Suppressor macrophage treated with lipopolysaccharide for 4 hours (primary cell): ENCODE results near the gene RBX1.
"Not testable (repeated sequence)": the region's sequence is repeated elsewhere in the genome, so short reads cannot be mapped to it uniquely, and the experiment has no call there.

Experiments
- DNase-seq: peaks from one replicate; pipeline ENCODE4 v3.0.0-alpha.2; 2020

Gene RBX1

DNA sequence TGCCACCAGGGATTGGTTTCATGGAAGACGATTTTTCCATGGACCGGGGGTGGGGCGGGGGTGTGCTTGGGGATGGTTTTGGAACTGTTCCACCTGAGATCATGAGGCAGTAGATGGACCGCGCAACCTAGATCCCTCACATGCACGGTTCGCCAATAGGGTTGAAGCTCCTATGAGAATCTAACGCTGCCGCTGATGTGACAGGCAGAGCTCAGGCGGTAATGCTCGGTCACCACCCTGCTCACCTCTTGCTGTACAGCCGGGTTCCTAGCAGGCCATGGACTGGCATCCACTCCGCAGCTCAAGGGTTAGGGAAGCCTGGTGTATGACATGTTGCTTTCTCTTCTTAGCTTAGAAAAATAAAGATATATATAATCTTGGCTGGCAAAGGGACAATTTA lies 22.0 kb downstream of the RBX1 start:
- no peak for DNase-seq

DNA sequence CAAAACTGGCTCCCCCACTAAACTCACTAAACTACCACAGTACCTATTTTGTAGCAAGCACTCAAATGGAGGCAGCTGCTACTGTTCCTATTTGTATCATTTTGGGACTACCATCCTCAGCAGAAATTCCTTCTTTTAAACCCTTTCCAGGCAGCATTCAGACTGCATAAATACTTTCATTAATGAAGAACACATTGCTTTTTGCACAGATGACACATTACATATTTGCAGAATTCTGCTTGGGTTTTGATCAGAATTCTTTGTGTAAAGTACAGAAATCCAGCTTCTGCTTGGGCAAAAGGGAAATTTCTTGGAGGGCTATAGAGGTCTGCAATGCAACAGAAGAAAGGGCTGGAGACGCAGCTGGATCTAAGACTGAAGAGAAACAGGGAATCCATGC lies 24.2 kb downstream of the RBX1 start:
- no peak for DNase-seq

GRCh38 chr22:40976866-40977700 lies 25.9 kb downstream of the RBX1 start:
- DNase-seq: no peak

GRCh38 chr22:40979198-40979597 lies 28.0 kb downstream of the RBX1 start:
- DNase-seq: no peak

DNA sequence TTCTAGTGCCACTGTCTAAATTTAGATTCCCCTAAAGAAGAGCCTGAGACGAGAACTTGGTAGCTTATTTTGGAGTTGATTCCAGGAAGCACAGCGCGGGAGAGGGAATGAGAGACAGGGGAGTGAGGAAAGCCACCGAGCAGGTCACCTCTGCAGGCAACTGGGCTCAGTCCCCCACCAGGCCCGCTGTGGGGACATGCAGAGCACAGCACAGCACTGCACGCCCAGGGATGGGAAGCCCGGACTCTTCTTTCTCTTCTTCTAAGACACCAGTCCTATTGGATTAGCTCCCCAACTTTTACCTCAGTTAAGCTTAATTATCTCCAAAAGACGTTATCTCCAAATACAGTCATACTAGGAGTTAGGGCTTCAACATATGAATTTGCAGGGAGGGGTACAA lies 28.7 kb downstream of the RBX1 start:
- no peak for DNase-seq

DNA sequence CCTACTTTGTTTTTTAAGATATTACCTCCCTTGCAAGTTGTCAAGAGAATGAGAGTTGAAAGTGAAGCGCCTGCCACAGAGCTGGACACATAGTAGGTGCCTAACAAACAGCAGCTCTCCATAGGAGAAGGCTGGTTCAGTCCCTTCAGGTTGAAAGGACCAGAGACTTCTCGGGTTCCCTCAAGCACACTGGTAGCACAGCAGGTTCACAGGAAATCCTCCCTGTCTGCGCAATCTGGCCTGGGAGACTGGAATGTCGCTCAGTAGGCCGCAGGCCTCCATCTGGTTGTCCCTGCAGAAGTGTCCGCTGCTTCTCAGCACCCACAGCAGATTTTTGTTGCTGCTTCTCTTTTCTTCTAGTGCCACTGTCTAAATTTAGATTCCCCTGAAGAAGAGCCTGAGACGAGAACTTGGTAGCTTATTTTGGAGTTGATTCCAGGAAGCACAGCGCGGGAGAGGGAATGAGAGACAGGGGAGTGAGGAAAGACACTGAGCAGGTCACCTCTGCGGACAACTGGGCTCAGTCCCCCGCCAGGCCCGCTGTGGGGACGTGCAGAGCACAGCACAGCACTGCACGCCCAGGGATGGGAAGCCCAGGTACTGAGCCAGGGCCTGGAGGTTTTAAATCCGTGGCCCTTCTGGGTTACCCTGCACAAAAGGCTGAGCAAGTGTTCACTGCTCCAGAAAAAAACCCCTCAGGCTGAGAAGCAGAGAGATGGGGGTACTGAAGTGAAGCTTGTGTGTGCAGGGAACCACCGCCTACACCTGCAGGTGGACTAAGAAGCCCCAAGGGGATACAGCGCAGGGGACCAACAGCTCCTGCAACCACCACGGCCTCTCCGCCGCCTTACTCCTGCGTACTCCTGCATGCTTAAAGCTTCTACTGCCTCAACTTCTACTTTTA lies 31.6 kb downstream of the RBX1 start:
- DNase-seq: no peak

- no peak for DNase-seq
Observed at GRCh38 chr22:40991298-40991697, 40.1 kb downstream of the RBX1 start.

- no peak for DNase-seq
Observed at GRCh38 chr22:40995821-40996220, 44.6 kb downstream of the RBX1 start.

DNA sequence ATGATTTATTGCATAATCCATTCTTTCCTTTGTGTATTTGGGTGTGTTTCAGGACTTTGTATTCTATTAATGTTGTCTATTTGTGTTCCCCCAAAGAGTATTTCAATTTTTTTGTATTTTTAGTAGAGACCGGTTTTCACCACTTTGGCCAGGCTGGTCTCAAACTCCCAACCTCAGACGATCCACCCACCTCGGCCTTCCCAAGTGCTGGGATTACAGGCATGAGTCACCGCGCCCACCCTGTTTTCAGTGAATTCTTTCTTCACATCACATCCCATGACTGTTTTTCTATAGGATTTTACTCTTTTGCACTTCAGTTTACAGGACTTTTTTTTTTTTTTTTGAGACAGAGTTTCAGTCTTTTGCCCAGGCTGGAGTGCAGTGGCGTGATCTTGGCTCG lies 46.3 kb downstream of the RBX1 start:
- DNase-seq: peak; percentile 5

GRCh38 chr22:41000040-41000565 lies 48.9 kb downstream of the RBX1 start:
- no peak for DNase-seq

DNA sequence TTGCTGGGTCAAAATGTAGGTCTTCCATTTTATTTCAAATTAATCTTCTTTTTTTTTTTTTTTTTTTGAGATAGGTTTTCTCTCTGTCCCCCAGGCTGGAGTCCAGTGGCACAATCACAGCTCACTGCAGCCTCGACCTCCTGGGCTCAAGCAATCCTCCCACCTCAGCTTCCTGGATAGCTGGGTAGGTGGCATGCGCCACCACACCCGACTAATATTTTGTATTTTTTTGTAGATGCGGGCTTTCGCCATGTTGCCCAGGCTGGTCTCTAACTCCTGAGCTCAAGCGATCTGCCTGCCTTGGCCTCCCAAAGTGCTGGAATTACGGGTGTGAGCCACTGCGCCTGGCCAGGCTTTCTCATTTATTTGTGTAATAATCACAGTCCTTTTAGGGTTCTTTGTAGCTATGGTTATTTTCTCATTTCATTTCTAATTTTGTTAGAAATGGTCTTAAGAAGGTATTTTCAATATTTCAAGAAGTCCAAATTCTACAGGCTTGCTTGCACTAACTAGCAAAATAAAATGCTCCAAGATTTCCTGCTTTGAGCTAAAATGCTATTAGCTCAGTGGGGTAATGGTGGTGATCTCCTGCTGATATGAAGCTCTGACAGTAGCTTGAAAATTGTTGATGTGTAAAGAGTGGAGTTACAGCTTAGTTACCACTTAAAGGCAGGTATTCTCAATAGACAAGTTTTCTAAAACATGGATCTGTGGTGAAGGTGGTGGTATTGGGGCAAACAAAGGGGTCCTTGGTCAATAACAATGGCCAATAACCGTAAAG lies 50.0 kb downstream of the RBX1 start:
- no peak for DNase-seq

- DNase-seq: no peak
Observed at GRCh38 chr22:41001722-41002122, 50.5 kb downstream of the RBX1 start.

DNA sequence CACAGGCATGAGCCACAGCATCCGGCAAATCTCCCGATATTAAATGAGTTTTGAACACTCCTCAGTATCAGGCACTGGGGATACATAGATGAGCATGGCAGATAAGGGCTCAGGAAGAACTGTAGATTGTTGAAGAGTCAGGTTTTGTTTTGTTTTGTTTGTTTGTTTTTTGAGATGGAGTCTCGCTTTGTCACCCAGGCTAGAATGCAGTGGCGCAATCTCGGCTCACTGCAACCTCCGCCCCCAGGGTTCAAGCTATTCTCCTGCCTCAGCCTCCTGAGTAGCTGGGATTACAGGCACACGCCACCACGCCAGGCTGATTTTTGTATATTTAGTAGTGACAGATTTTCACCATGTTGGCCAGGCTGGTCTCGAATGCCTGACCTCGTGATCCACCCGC lies 51.2 kb downstream of the RBX1 start:
- not testable (repeated sequence) for DNase-seq

DNA sequence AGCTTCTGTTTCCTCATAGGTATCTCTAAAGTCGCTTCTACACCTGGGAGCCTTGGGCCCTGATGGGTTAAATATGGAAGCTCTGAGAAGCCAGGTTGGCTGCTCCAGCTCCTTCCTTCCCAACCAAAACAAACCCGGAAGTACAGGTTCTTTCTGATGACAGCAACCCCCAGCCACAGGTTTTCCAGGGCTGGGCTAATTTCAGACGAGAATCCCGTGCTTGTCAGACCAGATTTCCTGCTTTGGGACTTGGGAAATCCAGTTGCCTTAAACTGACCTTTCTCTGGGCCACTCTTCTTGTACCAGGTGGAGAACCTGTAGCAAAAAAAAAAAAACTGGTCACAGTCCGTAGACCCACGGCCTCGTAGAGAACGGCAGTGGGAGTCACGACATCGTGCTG lies 51.9 kb downstream of the RBX1 start:
- no peak for DNase-seq

- no peak for DNase-seq
Observed at GRCh38 chr22:41003976-41004375, 52.8 kb downstream of the RBX1 start.

- peak; percentile 11 for DNase-seq
Observed at GRCh38 chr22:41009222-41009948, 58.2 kb downstream of the RBX1 start.

- no peak for DNase-seq
Observed at GRCh38 chr22:41015003-41015402, 63.8 kb downstream of the RBX1 start.

DNA sequence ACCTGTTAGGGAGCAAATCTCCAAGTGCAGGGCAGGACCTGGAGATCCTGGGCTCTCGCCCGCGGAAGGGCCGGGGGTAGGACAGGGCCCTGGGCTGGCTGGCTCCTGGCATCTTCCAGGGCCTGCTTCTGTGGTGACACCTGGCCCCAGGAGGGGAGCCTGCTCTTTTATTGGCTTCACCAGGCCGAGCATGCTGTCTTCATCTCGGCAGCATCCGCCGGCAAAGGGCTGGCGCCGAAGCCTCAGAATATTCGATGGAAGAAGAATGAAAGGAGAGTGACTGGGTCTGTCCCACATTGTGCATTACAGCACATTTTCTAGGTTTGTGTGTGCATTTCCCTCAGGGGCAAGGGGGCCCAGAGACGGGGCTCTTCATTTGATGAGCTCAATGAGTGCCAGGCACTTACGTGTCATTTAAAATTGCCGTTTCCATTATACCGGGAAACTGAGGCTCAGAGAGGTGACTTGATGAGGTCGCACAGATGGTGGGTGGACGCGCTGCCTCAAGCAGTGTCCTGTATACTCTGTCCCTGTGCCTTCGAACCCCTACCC lies 70.0 kb downstream of the RBX1 start:
- peak; percentile 9 for DNase-seq

DNA sequence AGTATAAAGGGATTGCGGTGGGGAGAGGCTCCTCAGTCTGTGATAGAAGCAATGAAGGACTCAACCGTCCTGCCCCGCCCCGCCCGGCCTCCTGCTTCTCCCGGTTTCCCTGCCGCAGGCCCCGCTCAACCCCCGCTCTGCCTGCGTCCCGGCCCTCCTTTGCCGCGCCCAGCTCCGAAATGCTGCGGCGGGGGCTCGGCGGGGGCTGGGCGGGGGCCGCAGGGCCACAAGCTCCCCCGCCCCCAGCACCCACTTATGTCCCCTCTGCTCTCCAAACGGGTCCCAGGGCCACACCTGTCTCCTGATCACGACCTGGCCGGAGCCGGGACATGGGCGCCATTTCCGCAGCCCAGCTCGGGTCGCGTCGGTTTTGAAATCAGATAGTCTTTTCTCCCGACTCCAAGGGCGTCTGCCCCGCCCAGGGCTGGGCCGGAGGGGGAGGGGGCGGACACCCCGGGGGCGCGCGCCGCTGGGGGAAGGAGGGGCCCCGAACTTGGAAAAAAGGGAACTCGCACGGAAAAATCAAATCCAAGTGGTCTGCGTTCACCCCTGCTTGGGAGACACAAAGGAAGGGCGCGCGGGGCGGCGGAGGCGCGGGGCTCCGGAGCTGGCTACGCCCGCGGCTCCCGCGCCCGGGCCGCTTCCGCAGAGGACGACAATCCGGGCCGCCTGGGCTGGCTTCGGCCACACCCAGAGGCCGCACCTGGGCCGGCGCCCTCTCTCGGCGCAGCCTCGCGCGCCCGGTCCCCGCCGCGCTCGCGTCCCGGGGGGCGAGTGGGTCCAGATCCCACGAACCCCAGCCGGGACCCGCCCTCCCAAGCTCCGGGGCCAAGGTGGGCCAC lies 70.7 kb downstream of the RBX1 start:
- peak; percentile 88 for DNase-seq

- DNase-seq: peak; percentile 93
Observed at GRCh38 chr22:41022470-41023298, 71.5 kb downstream of the RBX1 start.
